Epithelial cell of esophagus (primary cell): ENCODE results near the gene CIB2.

Source experiments
- DNase-seq: peaks from one replicate; pipeline ENCODE4 v3.0.0; 2010; ENCODE audit warnings: low read depth
- H3K4me3 ChIP-seq: 2 replicates; pipeline ENCODE4 v1.5.1; 2011; ENCODE audit warnings: mild to moderate bottlenecking, low read length, control low read depth
- TF ChIP-seq, protein P1 (sequence below): IDR thresholded peaks from 2 replicates; pipeline ENCODE4 v1.5.1; 2011; ENCODE audit warnings: low read depth, mild to moderate bottlenecking, low read length, control low read depth, inconsistent platforms; ENCODE audit not compliant: insufficient read depth; ENCODE audit errors: missing control alignments

Gene CIB2

DNA sequence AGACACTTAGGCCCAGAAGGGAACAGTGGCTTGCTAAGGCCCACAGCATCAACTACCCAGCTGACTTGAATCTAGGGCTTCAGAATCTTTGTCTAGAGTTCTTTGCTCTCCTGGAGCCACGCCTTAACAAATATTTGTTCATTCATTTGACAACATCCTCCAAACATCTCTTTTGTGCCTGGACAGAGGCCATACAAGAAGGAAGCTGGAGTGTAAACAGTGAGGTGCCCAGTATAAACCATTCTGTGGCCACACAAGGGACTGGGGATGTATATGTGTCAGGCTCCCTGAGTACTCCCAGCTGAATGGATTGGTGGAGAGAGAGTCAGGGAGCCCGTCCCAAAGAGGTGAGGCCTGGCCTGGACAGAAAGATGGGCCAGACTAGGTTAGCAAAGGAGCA is 3.4 kb downstream of the CIB2 start:
- H3K4me3 ChIP-seq: no peak overlapping the region
- TF ChIP-seq, protein P1, sequence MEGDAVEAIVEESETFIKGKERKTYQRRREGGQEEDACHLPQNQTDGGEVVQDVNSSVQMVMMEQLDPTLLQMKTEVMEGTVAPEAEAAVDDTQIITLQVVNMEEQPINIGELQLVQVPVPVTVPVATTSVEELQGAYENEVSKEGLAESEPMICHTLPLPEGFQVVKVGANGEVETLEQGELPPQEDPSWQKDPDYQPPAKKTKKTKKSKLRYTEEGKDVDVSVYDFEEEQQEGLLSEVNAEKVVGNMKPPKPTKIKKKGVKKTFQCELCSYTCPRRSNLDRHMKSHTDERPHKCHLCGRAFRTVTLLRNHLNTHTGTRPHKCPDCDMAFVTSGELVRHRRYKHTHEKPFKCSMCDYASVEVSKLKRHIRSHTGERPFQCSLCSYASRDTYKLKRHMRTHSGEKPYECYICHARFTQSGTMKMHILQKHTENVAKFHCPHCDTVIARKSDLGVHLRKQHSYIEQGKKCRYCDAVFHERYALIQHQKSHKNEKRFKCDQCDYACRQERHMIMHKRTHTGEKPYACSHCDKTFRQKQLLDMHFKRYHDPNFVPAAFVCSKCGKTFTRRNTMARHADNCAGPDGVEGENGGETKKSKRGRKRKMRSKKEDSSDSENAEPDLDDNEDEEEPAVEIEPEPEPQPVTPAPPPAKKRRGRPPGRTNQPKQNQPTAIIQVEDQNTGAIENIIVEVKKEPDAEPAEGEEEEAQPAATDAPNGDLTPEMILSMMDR: no peak
- no peak for DNase-seq

DNA sequence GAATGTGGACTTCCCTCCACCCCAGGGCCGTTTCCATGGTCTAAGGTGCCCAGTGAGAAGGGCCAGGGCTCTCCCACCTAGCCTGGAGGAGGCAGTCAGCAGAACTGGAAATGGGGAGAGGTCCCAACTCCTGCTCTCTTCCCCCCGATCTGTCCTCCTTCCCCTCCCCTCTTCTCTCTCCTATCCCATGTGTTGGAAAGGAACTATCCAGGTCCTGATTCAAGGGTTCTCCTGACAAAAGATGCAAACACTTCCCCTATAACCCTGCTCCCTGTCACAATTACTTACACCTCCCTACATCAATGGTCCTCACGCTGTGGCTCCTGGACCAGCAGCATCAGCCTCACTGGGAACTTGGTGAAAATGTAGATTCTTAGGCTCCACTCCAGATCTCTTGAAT is 6.0 kb downstream of the CIB2 start:
- no peak for DNase-seq
- H3K4me3 ChIP-seq: no peak overlapping the region
- TF ChIP-seq, protein P1: no peak

DNA sequence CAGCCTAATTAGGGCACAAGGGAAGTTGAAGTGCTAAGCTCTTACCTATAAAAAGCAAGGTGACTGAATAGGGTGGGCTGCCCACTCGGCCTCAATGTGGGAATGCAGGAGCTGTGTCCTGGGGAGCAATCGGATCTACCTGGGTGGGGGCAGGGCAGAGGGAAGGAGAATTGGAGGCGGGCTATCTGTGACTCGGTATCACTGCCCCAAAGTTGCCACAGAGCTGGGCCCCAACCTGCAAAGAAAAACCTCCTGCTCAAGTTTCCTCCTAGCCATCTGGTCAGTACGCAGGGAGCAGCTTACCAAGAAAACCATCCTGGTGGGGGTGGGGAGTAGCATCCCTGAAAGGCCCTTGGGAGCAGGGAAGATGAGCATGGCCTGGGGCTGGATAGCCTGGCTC is 10.7 kb downstream of the CIB2 start:
- DNase-seq: no peak
- no peak overlapping the region for H3K4me3 ChIP-seq
- TF ChIP-seq, protein P1: no peak

DNA sequence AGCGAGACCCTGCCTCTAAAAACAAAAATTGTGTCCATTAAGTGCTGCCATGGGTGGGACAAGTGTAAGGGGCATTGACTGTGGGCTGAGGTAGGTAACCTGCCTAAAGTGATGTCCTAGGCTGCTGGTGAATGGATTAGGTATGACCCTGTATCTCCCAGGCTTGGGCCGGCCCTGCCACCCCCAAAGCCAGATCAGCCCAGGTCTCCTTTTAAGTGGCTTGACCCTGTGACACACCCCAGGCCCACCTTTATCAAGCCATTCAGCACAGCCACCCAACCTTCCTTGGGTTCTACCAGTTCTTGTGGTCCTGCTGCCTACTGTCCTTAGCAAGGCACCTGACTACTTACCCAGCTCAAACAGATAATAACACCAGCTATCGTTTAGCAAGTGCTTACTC is 18.7 kb downstream of the CIB2 start:
- TF ChIP-seq, protein P1: no peak
- no peak for DNase-seq
- H3K4me3 ChIP-seq: no peak overlapping the region

DNA sequence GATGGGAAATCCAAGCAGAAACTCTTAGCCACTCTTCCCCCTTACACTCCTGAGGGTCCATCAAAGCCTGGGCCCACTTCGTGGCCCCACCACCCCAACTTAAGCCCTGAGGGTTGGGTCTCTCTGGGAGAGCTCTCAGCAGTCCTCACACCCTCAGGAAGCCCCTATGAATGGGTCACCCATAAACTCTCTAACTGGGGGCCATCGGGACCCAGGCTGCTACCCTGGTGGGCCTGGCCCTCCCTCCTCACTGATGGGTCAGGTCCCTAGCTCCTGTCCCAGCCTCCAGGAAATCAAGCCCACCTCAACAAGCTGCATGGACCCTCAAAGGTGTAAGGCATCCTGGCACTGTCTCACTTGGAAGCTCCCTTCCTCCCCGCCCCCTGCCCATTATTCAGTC is 19.5 kb downstream of the CIB2 start:
- TF ChIP-seq, protein P1: no peak
- no peak overlapping the region for H3K4me3 ChIP-seq
- no peak for DNase-seq

DNA sequence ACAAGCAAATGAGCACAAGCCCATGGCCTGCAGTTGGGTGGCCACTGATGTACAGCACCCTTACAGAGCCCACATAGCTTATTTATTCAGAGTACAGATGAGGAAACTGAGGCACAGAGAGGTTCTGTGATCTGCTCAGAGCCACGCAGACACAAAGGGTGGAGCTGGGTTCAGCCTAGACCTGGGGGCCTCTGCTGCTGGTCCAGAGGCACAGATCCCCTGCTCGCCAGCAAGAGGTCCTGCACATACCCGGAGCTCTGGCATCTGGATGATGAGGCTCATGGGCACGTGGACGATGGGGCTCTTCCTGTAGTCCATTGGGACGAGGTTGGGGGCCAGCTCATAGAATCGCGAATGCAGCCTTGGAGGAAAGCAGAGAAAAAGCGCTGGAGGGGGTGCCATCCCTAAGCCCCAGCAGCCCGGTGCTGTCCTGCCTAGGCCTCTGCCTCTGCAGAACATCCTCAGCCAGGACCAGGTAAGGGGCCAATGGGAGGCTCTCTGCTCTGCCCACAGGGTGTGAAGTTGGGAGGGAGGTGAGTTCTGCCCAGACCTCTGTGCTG is 20.2 kb downstream of the CIB2 start:
- no peak for DNase-seq
- TF ChIP-seq, protein P1: no peak
- H3K4me3 ChIP-seq: no peak overlapping the region

DNA sequence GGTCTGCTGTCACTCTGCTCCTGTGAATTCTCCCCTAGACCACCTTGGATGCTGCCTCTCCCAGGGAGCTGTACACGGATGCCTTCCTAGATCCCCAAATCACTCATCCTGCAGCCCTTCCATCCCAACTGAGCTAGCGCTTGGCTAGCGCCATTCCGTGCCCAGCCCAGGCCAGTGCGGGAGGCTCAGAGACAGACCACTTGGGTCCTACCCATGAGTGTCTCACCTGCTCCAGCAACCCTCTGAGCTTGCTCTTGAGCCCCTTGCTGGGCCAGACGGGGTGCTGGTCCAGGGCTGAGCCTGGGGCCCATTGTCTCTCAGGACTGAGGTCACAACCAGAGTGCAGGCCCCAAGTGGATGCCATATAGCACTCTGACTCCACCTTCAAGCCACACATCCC is 21.1 kb downstream of the CIB2 start:
- TF ChIP-seq, protein P1: no peak
- no peak for DNase-seq
- no peak overlapping the region for H3K4me3 ChIP-seq
